H1 (cell line): Measurements from ENCODE around the gene MKLN1. TPM values are rescaled to one million over a fixed set of nuclear protein-coding genes. Genes with fewer than 3 reads are reported as not detected.

Source experiments
- CHD7 ChIP-seq: fragments of 300-600 bp; sonication (generic); IDR thresholded peaks from 2 replicates; pipeline ENCODE4 v1.7.1; 2012; ENCODE audit warnings: low read length, moderate library complexity, mild to moderate bottlenecking, inconsistent platforms; ENCODE audit not compliant: insufficient replicate concordance
- RFX5 ChIP-seq: IDR thresholded peaks from 2 replicates; pipeline ENCODE4 v1.6.1; 2011; ENCODE audit warnings: low read depth, low read length, improper control_type of control experiment, borderline replicate concordance
- polyA plus RNA-seq, 7 experiments: library from polyadenylated mRNA; depleted of rRNA in 3 of 7; stranded (reverse) in 5 of 7; unstranded in 2 of 7; fragments of >200 nt in 5 of 7; fragments of 200-250 nt in 2 of 7; gene quantifications; 1 replicate in 5 of 7; 2 replicates in 1 of 7; 4 replicates in 1 of 7; pipeline versions ENCODE4 v1.2.1 to v1.2.3, GENCODE V29; 2011 to 2013; ENCODE audit warnings: missing spikeins in 2 of 7, mixed read lengths in 2 of 7
- total RNA-seq: library from RNA; stranded (reverse); fragmentation: NEBNext Ultra II Directional; extraction: Animal tissue kit (Norgen Biotek cat#: 25700); gene quantifications from 2 replicates; pipeline ENCODE4 v1.2.1, GENCODE V29; 2021

MKLN1 gene
- total and polyA plus RNA-seq, 2 of the 8 experiments (the other 6 are each of a cell fraction or from before 2014, with no cell fraction given), result 22.3 to 50.9 TPM

- TF ChIP-seq CHD7 (peak; percentile 80), RFX5 (no peak)
- TF ChIP-seq, all 59 proteins: peak for 2
These were observed 81.6 kb downstream of the MKLN1 start (continued) for GRCh38 chr7:131409129-131409766.
